Osteocyte (in vitro differentiated cells): ENCODE data around the gene SRGAP1. TPM values are rescaled to one million over a fixed set of nuclear protein-coding genes. Genes with fewer than 3 reads are reported as not detected.

ENCODE experiments used
- DNase-seq: peaks from one replicate; pipeline ENCODE4 v3.0.0; 2021; ENCODE audit warnings: mixed read lengths; ENCODE audit not compliant: unreplicated experiment; ENCODE audit errors: extremely low spot score
- H3K27ac Mint-ChIP-seq: one replicate; pipeline ENCODE4 v1.8.0; 2021; ENCODE audit warnings: mild to moderate bottlenecking, mixed read lengths; ENCODE audit not compliant: unreplicated experiment
- H3K27me3 Mint-ChIP-seq: one replicate; pipeline ENCODE4 v1.8.0; 2021; ENCODE audit warnings: mixed read lengths; ENCODE audit not compliant: unreplicated experiment
- H3K36me3 Mint-ChIP-seq: one replicate; pipeline ENCODE4 v1.8.0; 2021; ENCODE audit warnings: mixed read lengths; ENCODE audit not compliant: unreplicated experiment
- H3K4me1 Mint-ChIP-seq: one replicate; pipeline ENCODE4 v1.8.0; 2021; ENCODE audit warnings: mixed read lengths; ENCODE audit not compliant: unreplicated experiment
- H3K4me3 Mint-ChIP-seq: one replicate; pipeline ENCODE4 v1.8.0; 2021; ENCODE audit warnings: mild to moderate bottlenecking, moderate library complexity, mixed read lengths; ENCODE audit not compliant: unreplicated experiment
- H3K9me3 Mint-ChIP-seq: one replicate; pipeline ENCODE4 v1.8.0; 2021; ENCODE audit warnings: mixed read lengths; ENCODE audit not compliant: unreplicated experiment
- total RNA-seq: library from RNA; stranded (reverse); gene quantifications from 2 replicates; pipeline ENCODE4 v1.2.1, GENCODE V29; 2021
- TF ChIP-seq, protein P1 (sequence below): fragments of 200-600 bp; sonication (generic); IDR thresholded peaks from 2 replicates; pipeline ENCODE4 v1.5.0; 2021; ENCODE audit warnings: antibody characterized with exemption, mild to moderate bottlenecking, moderate library complexity

Gene SRGAP1
- total RNA-seq, 1 donor from 2014 or later: 11.0 TPM

DNA sequence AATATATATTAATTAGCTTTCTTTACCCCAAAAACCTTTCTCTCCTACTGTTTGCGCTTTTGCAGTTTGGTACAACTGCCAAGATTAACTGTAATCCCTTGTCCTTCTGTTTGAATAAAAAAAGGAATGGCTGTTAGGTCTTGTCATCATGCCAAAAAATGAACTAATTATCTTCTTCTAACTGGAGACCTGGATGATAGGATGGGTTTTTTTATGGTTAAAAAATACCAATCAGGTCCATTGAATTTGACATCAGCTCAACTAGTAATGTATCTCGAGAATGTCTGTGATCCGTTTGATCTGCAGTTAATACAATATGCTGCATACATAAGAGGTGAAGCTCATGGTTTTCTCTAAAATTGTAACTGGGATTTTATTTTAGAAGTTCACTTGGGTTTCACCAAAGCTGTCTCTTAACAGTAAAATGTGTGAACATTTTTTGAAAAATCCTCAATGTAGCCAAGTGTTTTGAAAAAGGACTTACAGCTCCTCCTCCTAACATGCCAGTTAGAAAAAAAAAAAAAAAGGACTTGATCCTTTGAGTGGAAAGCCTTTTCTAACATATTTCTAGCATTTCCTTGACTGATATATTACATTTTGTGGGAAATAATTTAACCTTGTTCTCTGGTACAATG lies 96.8 kb downstream of the SRGAP1 start:
- Mint-ChIP-seq H3K36me3 (peaks cover 6% of the 10 kb centered on the region), H3K4me3 (no peak overlapping the region), H3K4me1 (peaks cover 34% of the 10 kb centered on the region), H3K9me3 (no peaks in the 10 kb centered on the region), H3K27ac (no peak overlapping the region), H3K27me3 (no peaks in the 10 kb centered on the region)
- DNase-seq: no peak
- TF ChIP-seq, protein P1, sequence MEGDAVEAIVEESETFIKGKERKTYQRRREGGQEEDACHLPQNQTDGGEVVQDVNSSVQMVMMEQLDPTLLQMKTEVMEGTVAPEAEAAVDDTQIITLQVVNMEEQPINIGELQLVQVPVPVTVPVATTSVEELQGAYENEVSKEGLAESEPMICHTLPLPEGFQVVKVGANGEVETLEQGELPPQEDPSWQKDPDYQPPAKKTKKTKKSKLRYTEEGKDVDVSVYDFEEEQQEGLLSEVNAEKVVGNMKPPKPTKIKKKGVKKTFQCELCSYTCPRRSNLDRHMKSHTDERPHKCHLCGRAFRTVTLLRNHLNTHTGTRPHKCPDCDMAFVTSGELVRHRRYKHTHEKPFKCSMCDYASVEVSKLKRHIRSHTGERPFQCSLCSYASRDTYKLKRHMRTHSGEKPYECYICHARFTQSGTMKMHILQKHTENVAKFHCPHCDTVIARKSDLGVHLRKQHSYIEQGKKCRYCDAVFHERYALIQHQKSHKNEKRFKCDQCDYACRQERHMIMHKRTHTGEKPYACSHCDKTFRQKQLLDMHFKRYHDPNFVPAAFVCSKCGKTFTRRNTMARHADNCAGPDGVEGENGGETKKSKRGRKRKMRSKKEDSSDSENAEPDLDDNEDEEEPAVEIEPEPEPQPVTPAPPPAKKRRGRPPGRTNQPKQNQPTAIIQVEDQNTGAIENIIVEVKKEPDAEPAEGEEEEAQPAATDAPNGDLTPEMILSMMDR: no peak

DNA sequence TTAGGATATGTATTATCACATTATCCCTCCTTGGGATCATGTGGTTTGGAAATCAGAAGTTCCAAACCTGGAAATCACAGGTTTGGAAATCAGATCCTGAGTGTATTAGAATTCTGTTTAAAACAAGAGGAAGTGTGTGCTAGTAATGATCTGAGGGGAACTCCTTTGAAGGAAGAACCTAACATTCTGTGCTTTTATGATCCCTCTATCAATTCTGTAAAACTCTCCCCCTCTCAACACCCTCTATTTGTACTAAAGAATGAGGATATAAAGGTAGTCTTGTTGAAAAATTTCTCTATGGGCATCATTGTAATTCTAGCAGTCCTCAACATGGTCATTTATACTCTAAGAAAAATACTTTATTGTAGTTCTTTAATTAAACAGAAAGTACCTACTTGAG lies 97.4 kb downstream of the SRGAP1 start:
- Mint-ChIP-seq H3K9me3 (no peaks in the 10 kb centered on the region), H3K36me3 (peaks cover 6% of the 10 kb centered on the region), H3K4me1 (peaks cover 34% of the 10 kb centered on the region), H3K4me3 (no peak overlapping the region), H3K27me3 (no peaks in the 10 kb centered on the region), H3K27ac (no peak overlapping the region)
- TF ChIP-seq, protein P1: no peak
- DNase-seq: no peak

DNA sequence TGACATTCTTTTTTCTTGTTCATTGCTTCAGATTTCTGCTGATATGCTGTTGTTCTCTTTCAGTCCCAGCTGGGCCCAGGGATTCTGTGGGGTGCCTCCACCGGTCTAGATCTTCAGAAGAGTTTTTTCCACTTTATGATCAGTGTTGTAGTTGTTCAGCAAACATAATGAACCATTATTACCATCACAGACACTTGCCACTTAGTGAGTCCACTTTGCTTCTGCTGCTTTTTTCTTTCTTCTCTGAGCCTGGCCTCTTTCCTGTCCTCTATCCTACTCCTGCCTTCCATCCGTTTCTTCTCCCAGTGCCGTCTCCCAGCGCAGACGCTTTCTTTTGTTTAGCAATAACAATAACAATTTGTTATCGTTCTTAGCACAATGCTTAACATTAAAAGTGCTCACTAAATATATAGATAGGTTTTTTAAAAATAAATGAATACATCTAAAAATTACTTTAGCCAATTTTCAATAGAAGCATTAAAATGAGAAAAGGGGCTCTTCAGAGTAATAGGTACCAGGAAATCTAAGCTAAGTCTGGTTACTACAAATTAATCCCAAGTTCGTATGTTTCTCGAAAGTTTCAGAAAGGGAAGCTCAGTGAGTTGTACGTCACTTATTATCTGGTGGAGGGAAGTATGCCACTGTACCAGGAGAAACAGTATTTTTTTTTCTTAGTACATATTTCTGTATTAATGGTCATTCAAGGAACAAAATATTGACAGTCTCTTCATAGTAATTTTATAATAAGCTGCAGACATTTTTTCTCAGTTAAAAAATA lies 98.2 kb downstream of the SRGAP1 start:
- H3K36me3 Mint-ChIP-seq: peaks cover 6% of the 10 kb centered on the region
- TF ChIP-seq, protein P1: no peak
- no peaks in the 10 kb centered on the region for H3K27me3 Mint-ChIP-seq
- H3K4me3 Mint-ChIP-seq: no peak overlapping the region
- DNase-seq: no peak
- peaks cover 29% of the 10 kb centered on the region for H3K4me1 Mint-ChIP-seq
- no peak overlapping the region for H3K27ac Mint-ChIP-seq
- no peaks in the 10 kb centered on the region for H3K9me3 Mint-ChIP-seq

DNA sequence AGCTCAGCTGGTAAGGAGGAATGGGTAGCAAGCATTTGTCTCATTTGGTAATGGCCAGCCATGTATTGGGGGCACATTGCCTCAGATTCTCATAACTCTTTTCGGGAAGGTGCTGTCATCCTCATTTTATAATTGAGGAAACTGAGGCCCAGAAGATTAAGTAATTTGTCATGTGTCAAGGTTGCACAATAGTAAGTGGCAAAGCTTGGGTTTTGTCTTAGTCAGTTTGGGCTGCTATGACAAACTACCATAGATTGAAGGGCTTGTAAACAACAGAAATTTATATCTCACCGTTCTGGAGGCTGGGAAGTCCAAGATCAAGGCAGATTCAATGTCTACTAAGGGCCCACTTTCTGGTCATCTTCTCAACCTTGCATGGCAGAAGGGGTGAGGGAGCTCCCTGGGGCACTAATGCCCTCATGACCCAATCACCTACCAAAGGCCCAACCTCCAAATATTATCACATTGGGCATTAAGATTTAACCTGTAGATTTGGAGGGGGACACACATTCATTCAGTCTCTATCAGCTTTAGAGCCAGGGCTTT lies 99.6 kb downstream of the SRGAP1 start:
- no peak for DNase-seq
- peaks cover 6% of the 10 kb centered on the region for H3K36me3 Mint-ChIP-seq
- H3K27ac Mint-ChIP-seq: no peak overlapping the region
- no peaks in the 10 kb centered on the region for H3K27me3 Mint-ChIP-seq
- TF ChIP-seq, protein P1: no peak
- no peaks in the 10 kb centered on the region for H3K9me3 Mint-ChIP-seq
- no peak overlapping the region for H3K4me3 Mint-ChIP-seq
- H3K4me1 Mint-ChIP-seq: peaks cover 23% of the 10 kb centered on the region

DNA sequence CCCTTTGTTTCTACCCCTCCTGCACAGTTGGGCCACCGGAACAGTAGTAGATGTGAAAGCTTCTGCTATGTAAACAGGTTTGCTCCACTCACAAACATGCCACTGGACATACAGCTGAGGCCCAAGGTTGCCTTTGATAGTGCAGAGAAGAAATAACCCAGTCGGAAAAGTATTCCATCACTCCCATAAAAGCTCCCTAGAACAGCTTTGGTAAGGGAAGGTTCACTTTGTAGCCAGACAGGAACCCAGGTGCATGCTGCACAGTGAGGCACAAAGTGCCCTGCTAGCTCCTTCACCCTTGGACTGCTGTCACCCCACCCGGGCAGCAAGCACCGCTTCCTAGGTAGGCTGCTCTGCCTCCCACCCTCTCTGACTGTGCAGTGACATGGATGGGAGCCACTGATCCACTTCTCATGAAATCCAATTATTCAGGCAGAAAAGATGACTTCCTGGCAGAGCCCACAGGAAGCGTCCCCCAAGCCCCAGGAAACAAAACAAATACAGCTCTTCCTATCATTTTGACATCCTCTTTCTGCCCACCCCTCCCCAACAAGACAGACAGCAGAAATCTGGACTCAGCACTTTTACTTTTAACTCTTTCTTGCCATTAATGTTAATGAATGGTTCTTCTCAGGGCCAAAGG lies 100.2 kb downstream of the SRGAP1 start:
- H3K9me3 Mint-ChIP-seq: no peaks in the 10 kb centered on the region
- H3K27me3 Mint-ChIP-seq: no peaks in the 10 kb centered on the region
- TF ChIP-seq, protein P1: no peak
- peaks cover 6% of the 10 kb centered on the region for H3K36me3 Mint-ChIP-seq
- no peak overlapping the region for H3K4me3 Mint-ChIP-seq
- H3K27ac Mint-ChIP-seq: no peak overlapping the region
- DNase-seq: no peak
- H3K4me1 Mint-ChIP-seq: peaks cover 23% of the 10 kb centered on the region
